B cell (primary cell): ENCODE results near the gene SPTBN1. TPM values are rescaled to one million over a fixed set of nuclear protein-coding genes. Genes with fewer than 3 reads are reported as not detected.

Source experiments
- ATAC-seq: fragments of 200-7000 bp; cut with Tn5 transposase; one replicate; pipeline ENCODE4 v1.10.0; 2021; ENCODE audit warnings: low read depth, mild to moderate bottlenecking, moderate number of reproducible peaks, moderate library complexity
- CTCF ChIA-PET: fragments of 350-600 bp; sonication (Branson Sonifier 250); formaldehyde crosslinking; loops from one replicate; lab custom pipeline; 2021; ENCODE audit warnings: antibody characterized with exemption, inconsistent platforms; lab: Charles Lee
- POLR2A ChIA-PET: fragments of 350-600 bp; sonication (Branson Sonifier 250); formaldehyde crosslinking; loops from one replicate; lab custom pipeline; 2021; ENCODE audit warnings: antibody characterized with exemption; lab: Charles Lee
- DNase-seq: peaks from one replicate; pipeline ENCODE4 v3.0.0; 2013
- H2AFZ ChIP-seq: 2 replicates; pipeline ENCODE4 v1.6.1; 2012; ENCODE audit warnings: mild to moderate bottlenecking, low read depth, low read length; ENCODE audit not compliant: insufficient read depth, poor library complexity, severe bottlenecking
- H3K27ac ChIP-seq, 2 donors: 1 replicate in 1 of 2; 2 replicates in 1 of 2; pipeline ENCODE4 v1.5.1; 2012 to 2013; ENCODE audit warnings: low read length in 2 of 2, mild to moderate bottlenecking in 2 of 2, moderate library complexity in 1 of 2
- H3K27me3 ChIP-seq, 4 experiments: fragments of 200-600 bp in 1 of 4; sonication (generic) in 1 of 4; replicated peaks in 1 of 4; 1 replicate in 2 of 4; 2 replicates in 2 of 4; pipeline versions ENCODE4 v1.6.1 to v1.7.0; 2013 to 2016; ENCODE audit warnings: low read length in 3 of 4, mild to moderate bottlenecking in 2 of 4, mixed read lengths in 1 of 4, moderate library complexity in 1 of 4; ENCODE audit not compliant: insufficient read depth in 4 of 4, control insufficient read depth in 3 of 4; ENCODE audit errors: control extremely low read depth in 1 of 4
- H3K36me3 ChIP-seq, 2 experiments: replicated peaks in 1 of 2; 1 replicate in 1 of 2; 2 replicates in 1 of 2; pipeline versions ENCODE4 v1.6.1 to v1.7.1; 2013; ENCODE audit warnings: low read length in 1 of 2; ENCODE audit not compliant: insufficient read depth in 2 of 2, control insufficient read depth in 1 of 2; ENCODE audit errors: control extremely low read depth in 1 of 2, extremely low read depth in 1 of 2
- H3K4me1 ChIP-seq, 2 donors: fragments of 200-600 bp in 1 of 2; sonication (generic) in 1 of 2; 1 replicate in 1 of 2; 2 replicates in 1 of 2; pipeline versions ENCODE4 v1.5.1 to v1.6.1; 2013 to 2017; ENCODE audit warnings: low read length in 2 of 2; ENCODE audit not compliant: control insufficient read depth in 2 of 2, insufficient read depth in 2 of 2
- H3K4me2 ChIP-seq: replicated peaks from 2 replicates; pipeline ENCODE3; 2012; ENCODE audit warnings: mild to moderate bottlenecking, low read depth, low read length; ENCODE audit not compliant: poor library complexity, severe bottlenecking
- H3K4me3 ChIP-seq, 5 experiments: fragments of 200-600 bp in 1 of 5; sonication (generic) in 1 of 5; 1 replicate in 3 of 5; 2 replicates in 2 of 5; pipeline versions ENCODE4 v1.5.1 to v1.7.0; 2011 to 2016; ENCODE audit warnings: low read length in 4 of 5, mild to moderate bottlenecking in 4 of 5, low read depth in 2 of 5, control low read depth in 1 of 5, moderate library complexity in 1 of 5; ENCODE audit not compliant: insufficient read depth in 1 of 5; ENCODE audit errors: control extremely low read depth in 1 of 5, extremely low read depth in 1 of 5
- H3K79me2 ChIP-seq: fragments of 200-600 bp; sonication (generic); one replicate; pipeline ENCODE4 v1.6.0; 2016; ENCODE audit warnings: low read length; ENCODE audit not compliant: control insufficient read depth, insufficient read depth
- H3K9ac ChIP-seq: fragments of 200-600 bp; sonication (generic); 2 replicates; pipeline ENCODE4 v1.6.1; 2017; ENCODE audit warnings: mild to moderate bottlenecking, low read length, moderate library complexity
- H3K9me3 ChIP-seq, 3 donors: one replicate each; pipeline versions ENCODE4 v1.6.1 to v1.7.1; 2013; ENCODE audit warnings: low read length in 2 of 3; ENCODE audit not compliant: control insufficient read depth in 2 of 3, insufficient read depth in 1 of 3; ENCODE audit errors: control extremely low read depth in 1 of 3
- H4K20me1 ChIP-seq: 2 replicates; pipeline ENCODE4 v1.6.0; 2012; ENCODE audit warnings: mild to moderate bottlenecking, low read length; ENCODE audit not compliant: insufficient read depth, control insufficient read depth, poor library complexity, severe bottlenecking
- H3K27ac Mint-ChIP-seq: one replicate; pipeline ENCODE4 v1.8.0; 2021; ENCODE audit warnings: mixed read lengths
- H3K27me3 Mint-ChIP-seq: one replicate; pipeline ENCODE4 v1.8.0; 2021; ENCODE audit warnings: mixed read lengths
- H3K4me1 Mint-ChIP-seq: one replicate; pipeline ENCODE4 v1.8.0; 2021; ENCODE audit warnings: mixed read lengths
- H3K4me3 Mint-ChIP-seq: one replicate; pipeline ENCODE4 v1.8.0; 2021; ENCODE audit warnings: mixed read lengths
- H3K9me3 Mint-ChIP-seq: one replicate; pipeline ENCODE4 v1.8.0; 2022; ENCODE audit warnings: mixed read lengths; ENCODE audit not compliant: insufficient read depth
- EZH2 ChIP-seq: IDR thresholded peaks from 2 replicates; pipeline ENCODE4 v1.6.1; 2012; ENCODE audit warnings: borderline replicate concordance, low read depth, mild to moderate bottlenecking, moderate library complexity, low read length; ENCODE audit not compliant: insufficient read depth, poor library complexity, severe bottlenecking
- WGBS: methylation state at CpG from one replicate; pipeline ENCODE4 v1.1.5; 2013; ENCODE audit warnings: missing lambda C conversion rate; ENCODE audit not compliant: insufficient coverage; 5-methylcytosine and 5-hydroxymethylcytosine counted together
- intact Hi-C: fragments of 100-400 bp; cut with micrococcal nuclease; formaldehyde crosslinking; loops from one replicate; pipeline ENCODE4 v1.10.0; 2022
- polyA plus RNA-seq: library from polyadenylated mRNA; depleted of rRNA; stranded (reverse); fragments of >200 nt; gene quantifications from 2 replicates; pipeline ENCODE4 v1.2.3, GENCODE V29; 2012
- total RNA-seq, 2 donors: library from RNA; stranded (reverse); fragments of 120-200 nt in 1 of 2; gene quantifications; 1 replicate in 1 of 2; 2 replicates in 1 of 2; pipeline versions ENCODE4 v1.2.3 to v1.2.4, GENCODE V29; 2013 to 2022
- TF ChIP-seq, protein P1 (sequence below): fragments of 200-600 bp; IDR thresholded peaks from one replicate; pipeline ENCODE4 v1.8.0; 2022; ENCODE audit warnings: antibody characterized with exemption, mild to moderate bottlenecking

SPTBN1 gene
- total and polyA plus RNA-seq, 2 donors (not counting 1 experiment from before 2014, with no cell fraction given) = 43.7 to 144 TPM

DNA sequence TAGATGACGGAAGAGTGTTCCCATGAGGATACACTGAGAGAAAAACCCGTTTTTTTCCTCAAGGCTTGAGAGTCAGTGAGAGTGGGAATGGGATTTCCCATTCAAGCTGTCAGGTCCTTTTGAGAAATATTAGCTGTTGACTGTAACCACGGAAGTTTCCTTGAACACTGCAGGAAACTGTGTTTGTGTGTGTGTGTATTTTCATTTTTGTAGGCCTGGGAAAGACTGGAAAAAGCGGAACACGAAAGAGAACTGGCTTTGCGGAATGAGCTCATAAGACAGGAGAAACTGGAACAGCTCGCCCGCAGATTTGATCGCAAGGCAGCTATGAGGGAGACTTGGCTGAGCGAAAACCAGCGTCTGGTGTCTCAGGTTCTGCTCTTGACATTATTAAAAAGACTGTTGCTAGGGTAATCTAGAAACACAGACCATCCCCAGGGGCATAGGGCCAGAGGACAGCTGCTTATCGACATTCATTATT is 168.5 kb downstream of the SPTBN1 start:
- Histone ChIP-seq H4K20me1 (peaks cover 2% of the 10 kb centered on the region), H3K9me3 (no peaks in the 10 kb centered on the region), H3K27me3 (no peaks in the 10 kb centered on the region), H3K4me1 (peaks cover 0 to 3% of the 10 kb centered on the region in 2 donors), H2AFZ (no peak overlapping the region), H3K36me3 (peaks cover 17 to 95% of the 10 kb centered on the region in 2 experiments), H3K79me2 (peaks cover 3% of the 10 kb centered on the region), H3K9ac (no peak overlapping the region), H3K27ac (no peak overlapping the region), H3K4me2 (no peak overlapping the region), H3K4me3 (no peak overlapping the region)
- TF ChIP-seq, protein P1, sequence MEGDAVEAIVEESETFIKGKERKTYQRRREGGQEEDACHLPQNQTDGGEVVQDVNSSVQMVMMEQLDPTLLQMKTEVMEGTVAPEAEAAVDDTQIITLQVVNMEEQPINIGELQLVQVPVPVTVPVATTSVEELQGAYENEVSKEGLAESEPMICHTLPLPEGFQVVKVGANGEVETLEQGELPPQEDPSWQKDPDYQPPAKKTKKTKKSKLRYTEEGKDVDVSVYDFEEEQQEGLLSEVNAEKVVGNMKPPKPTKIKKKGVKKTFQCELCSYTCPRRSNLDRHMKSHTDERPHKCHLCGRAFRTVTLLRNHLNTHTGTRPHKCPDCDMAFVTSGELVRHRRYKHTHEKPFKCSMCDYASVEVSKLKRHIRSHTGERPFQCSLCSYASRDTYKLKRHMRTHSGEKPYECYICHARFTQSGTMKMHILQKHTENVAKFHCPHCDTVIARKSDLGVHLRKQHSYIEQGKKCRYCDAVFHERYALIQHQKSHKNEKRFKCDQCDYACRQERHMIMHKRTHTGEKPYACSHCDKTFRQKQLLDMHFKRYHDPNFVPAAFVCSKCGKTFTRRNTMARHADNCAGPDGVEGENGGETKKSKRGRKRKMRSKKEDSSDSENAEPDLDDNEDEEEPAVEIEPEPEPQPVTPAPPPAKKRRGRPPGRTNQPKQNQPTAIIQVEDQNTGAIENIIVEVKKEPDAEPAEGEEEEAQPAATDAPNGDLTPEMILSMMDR = no peak
- no peak for TF ChIP-seq EZH2
- Mint-ChIP-seq H3K9me3 (no peaks in the 10 kb centered on the region), H3K4me1 (peaks cover 15% of the 10 kb centered on the region), H3K27me3 (no peaks in the 10 kb centered on the region), H3K4me3 (no peak overlapping the region), H3K27ac (no peak overlapping the region)
- no peak for ATAC-seq
- ChIA-PET CTCF (interaction anchor here (0.8 to 1.4 kb wide), 7 partner anchors 37 to 104 kb away, joined by 3 to 5 read pairs (median 4); no protein-coding TSS in a partner anchor), POLR2A (no interaction called here)
- DNase-seq = no peak
- WGBS = 91% methylated on average over 10 of the region's 12 CpGs
- intact Hi-C loops = no loop called here

DNA sequence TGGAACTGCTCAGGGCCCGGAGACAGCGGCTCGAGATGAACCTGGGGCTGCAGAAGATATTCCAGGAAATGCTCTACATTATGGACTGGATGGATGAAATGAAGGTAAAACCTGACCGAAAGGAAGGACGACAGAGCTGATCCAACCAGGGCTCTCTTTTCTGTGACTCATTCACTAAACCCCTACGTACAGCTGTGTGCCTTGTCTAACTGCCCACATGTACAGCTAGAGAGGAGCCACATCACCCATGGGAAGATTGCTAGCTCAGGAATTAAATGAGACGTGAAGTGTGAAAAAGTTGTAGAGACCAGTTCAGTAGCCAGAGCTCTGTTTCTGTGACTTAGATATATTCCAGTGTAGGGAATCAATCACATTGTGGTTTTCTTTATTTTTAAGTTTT is 170.0 kb downstream of the SPTBN1 start:
- H2AFZ ChIP-seq = no peak overlapping the region
- peaks cover 9% of the 10 kb centered on the region for H3K79me2 ChIP-seq
- H3K27ac ChIP-seq = no peak overlapping the region
- H4K20me1 ChIP-seq = no peaks in the 10 kb centered on the region
- CTCF ChIA-PET = interaction anchor here (1.3 kb wide), 1 partner anchor 104 kb away, joined by 3 read pairs; no protein-coding TSS in a partner anchor
- no peak overlapping the region for H3K9ac ChIP-seq
- intact Hi-C loops = no loop called here
- Mint-ChIP-seq H3K27me3 (no peaks in the 10 kb centered on the region), H3K9me3 (no peaks in the 10 kb centered on the region), H3K27ac (no peak overlapping the region), H3K4me1 (peaks cover 18% of the 10 kb centered on the region), H3K4me3 (no peak overlapping the region)
- ATAC-seq = no peak
- POLR2A ChIA-PET = interaction anchor here (0.9 kb wide), 1 partner anchor 18 kb away, joined by 3 read pairs; no protein-coding TSS in a partner anchor
- no peak for DNase-seq
- no peaks in the 10 kb centered on the region for H3K9me3 ChIP-seq
- H3K4me3 ChIP-seq = no peak overlapping the region
- no peaks in the 10 kb centered on the region for H3K27me3 ChIP-seq
- peaks cover 11 to 95% of the 10 kb centered on the region in 2 experiments for H3K36me3 ChIP-seq
- no peak overlapping the region for H3K4me2 ChIP-seq
- H3K4me1 ChIP-seq = peaks cover 0 to 3% of the 10 kb centered on the region in 2 donors
- no peak for TF ChIP-seq EZH2
- TF ChIP-seq, protein P1 = no peak
- WGBS = 97% methylated on average over 5 of the region's 7 CpGs
